HG02623 (cell line): Measurements from ENCODE around the gene DCUN1D2.
"Not testable (repeated sequence)": the region's sequence is repeated elsewhere in the genome, so short reads cannot be mapped to it uniquely, and the experiment has no call there.

Source experiments
- ATAC-seq: cut with Tn5 transposase; IDR thresholded peaks from one replicate; pipeline ENCODE4 v1.9.1; 2021; ENCODE audit warnings: moderate library complexity; ENCODE audit not compliant: unreplicated experiment

The DCUN1D2 gene

GRCh38 chr13:113490496-113491417, at the start of gene DCUN1D2:
Gene DCUN1D2, minus strand, starts transcription at chr13:113490711. Its CDS starts 42 bp downstream, at chr13:113490669.
- peak; percentile 83 for ATAC-seq

GRCh38 chr13:113539822-113540221, 49.3 kb upstream of the DCUN1D2 start:
- no peak for ATAC-seq

- ATAC-seq: no peak
Observed at GRCh38 chr13:113539176-113539575, 48.7 kb upstream of the DCUN1D2 start.

GRCh38 chr13:113538689-113539058, 48.2 kb upstream of the DCUN1D2 start:
- ATAC-seq: no peak

- ATAC-seq: no peak
Observed at GRCh38 chr13:113537909-113538688, 47.6 kb upstream of the DCUN1D2 start.

GRCh38 chr13:113537205-113537604, 46.7 kb upstream of the DCUN1D2 start:
- no peak for ATAC-seq

GRCh38 chr13:113536461-113537110, 46.1 kb upstream of the DCUN1D2 start:
- ATAC-seq: no peak

GRCh38 chr13:113535381-113535781, 44.9 kb upstream of the DCUN1D2 start:
- no peak for ATAC-seq

- ATAC-seq: no peak
Observed at GRCh38 chr13:113534236-113534860, 43.8 kb upstream of the DCUN1D2 start.

- ATAC-seq: no peak
Observed at GRCh38 chr13:113533161-113533840, 42.8 kb upstream of the DCUN1D2 start.

GRCh38 chr13:113532156-113532806, 41.8 kb upstream of the DCUN1D2 start:
- no peak for ATAC-seq

- ATAC-seq: no peak
Observed at GRCh38 chr13:113531041-113531873, 40.7 kb upstream of the DCUN1D2 start.

GRCh38 chr13:113528813-113529180, 38.3 kb upstream of the DCUN1D2 start:
- no peak for ATAC-seq

GRCh38 chr13:113528101-113528812, 37.7 kb upstream of the DCUN1D2 start:
- ATAC-seq: no peak

GRCh38 chr13:113527272-113527958, 36.9 kb upstream of the DCUN1D2 start:
- ATAC-seq: no peak

- ATAC-seq: no peak
Observed at GRCh38 chr13:113526466-113527220, 36.1 kb upstream of the DCUN1D2 start.

GRCh38 chr13:113522438-113522837, 31.9 kb upstream of the DCUN1D2 start:
- not testable (repeated sequence) for ATAC-seq
